Measurements from ENCODE around the gene CNTN4. TPM values are rescaled to one million over a fixed set of nuclear protein-coding genes. Genes with fewer than 3 reads are reported as not detected.

Gene CNTN4
- total and polyA plus RNA-seq, 4 donors: 1.5 to 30.7 (median 5.7) TPM

DNA sequence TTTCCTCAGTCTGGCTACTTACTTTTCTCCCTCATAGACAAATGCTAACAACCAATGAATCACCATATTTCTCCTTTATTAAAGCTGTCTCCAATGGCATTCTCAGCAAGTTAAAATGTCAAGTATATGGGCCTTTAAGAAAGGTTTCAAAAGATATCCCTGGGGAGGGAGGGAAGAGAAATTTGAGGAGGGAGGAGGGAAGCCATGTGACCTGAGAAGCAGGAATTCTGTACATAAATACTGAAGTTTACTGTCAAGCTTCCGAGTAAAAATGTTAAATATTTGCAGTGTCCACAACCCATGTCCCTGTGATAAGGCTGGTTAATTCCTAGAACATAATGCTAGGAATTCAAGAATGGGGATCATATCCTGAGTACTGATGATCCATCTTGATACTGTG lies 175.9 kb downstream of the CNTN4 start:
- 33 to 46% methylated on average over 1 of the region's 1 CpG for WGBS, 2 donors
- H3K36me3 ChIP-seq (ENCODE audit: control insufficient read depth in 4 of 4, insufficient read depth in 4 of 4, low read length in 4 of 4): no peaks in the 10 kb centered on the region
- ATAC-seq (ENCODE audit: insufficient read depth, low FRiP score): no peak

DNA sequence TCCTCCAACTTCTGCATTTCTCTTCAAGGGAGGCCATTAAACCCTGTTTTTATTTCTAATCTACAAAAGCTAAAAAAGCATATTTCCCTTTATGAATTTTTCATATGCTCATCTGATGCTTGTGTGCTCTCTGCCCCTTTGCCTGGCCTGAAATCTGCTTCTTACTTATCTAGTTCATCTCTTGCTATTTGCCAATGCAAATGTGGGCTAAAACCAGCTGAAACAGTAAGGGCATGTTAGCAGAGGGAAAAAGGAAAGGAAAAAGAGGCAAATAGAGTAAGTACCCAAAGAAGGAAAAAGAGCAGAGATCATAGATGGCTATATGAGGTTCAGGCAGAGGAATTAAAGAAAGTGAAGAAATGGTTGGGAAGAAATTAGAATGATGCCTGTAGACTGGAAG lies 185.2 kb downstream of the CNTN4 start:
- Histone ChIP-seq H3K27ac (ENCODE audit: low read depth in 1 of 2, low read length in 1 of 2) (no peak overlapping the region), H3K27me3 (ENCODE audit: control insufficient read depth in 3 of 3, insufficient read depth in 3 of 3, low read length in 2 of 3) (no peaks in the 10 kb centered on the region), H3K9ac (ENCODE audit: insufficient read depth in 1 of 2, low read length in 2 of 2) (no peak overlapping the region), H3K36me3 (ENCODE audit: control insufficient read depth in 4 of 4, insufficient read depth in 4 of 4, low read length in 4 of 4) (no peaks in the 10 kb centered on the region), H3K4me3 (no peak overlapping the region), H3K4me1 (ENCODE audit: control insufficient read depth in 5 of 5, insufficient read depth in 5 of 5, low read length in 5 of 5) (no peaks in the 10 kb centered on the region), H3K9me3 (ENCODE audit: control insufficient read depth in 4 of 4, insufficient read depth in 3 of 4, low read length in 3 of 4) (no peaks in the 10 kb centered on the region)
- DNase-seq: no peak
- TF ChIP-seq, protein P1, sequence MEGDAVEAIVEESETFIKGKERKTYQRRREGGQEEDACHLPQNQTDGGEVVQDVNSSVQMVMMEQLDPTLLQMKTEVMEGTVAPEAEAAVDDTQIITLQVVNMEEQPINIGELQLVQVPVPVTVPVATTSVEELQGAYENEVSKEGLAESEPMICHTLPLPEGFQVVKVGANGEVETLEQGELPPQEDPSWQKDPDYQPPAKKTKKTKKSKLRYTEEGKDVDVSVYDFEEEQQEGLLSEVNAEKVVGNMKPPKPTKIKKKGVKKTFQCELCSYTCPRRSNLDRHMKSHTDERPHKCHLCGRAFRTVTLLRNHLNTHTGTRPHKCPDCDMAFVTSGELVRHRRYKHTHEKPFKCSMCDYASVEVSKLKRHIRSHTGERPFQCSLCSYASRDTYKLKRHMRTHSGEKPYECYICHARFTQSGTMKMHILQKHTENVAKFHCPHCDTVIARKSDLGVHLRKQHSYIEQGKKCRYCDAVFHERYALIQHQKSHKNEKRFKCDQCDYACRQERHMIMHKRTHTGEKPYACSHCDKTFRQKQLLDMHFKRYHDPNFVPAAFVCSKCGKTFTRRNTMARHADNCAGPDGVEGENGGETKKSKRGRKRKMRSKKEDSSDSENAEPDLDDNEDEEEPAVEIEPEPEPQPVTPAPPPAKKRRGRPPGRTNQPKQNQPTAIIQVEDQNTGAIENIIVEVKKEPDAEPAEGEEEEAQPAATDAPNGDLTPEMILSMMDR (IDR thresholded peaks at IDR 0.05; ENCODE audit: control extremely low read depth, extremely low read depth): no peak
- ATAC-seq (ENCODE audit: insufficient read depth, low FRiP score): no peak

More for the DNA sequence above, 175.9 kb downstream of the CNTN4 start:
- no peak for DNase-seq
- no peak overlapping the region for H3K9ac ChIP-seq (ENCODE audit: insufficient read depth in 1 of 2, low read length in 2 of 2)
- H3K4me1 ChIP-seq (ENCODE audit: control insufficient read depth in 5 of 5, insufficient read depth in 5 of 5, low read length in 5 of 5): no peaks in the 10 kb centered on the region
- H3K9me3 ChIP-seq (ENCODE audit: control insufficient read depth in 4 of 4, insufficient read depth in 3 of 4, low read length in 3 of 4): no peaks in the 10 kb centered on the region
- H3K27me3 ChIP-seq (ENCODE audit: control insufficient read depth in 3 of 3, insufficient read depth in 3 of 3, low read length in 2 of 3): no peaks in the 10 kb centered on the region
- TF ChIP-seq, protein P1 (IDR thresholded peaks at IDR 0.05; ENCODE audit: control extremely low read depth, extremely low read depth): no peak
- no peak overlapping the region for H3K4me3 ChIP-seq
- H3K27ac ChIP-seq (ENCODE audit: low read depth in 1 of 2, low read length in 1 of 2): no peak overlapping the region

DNA sequence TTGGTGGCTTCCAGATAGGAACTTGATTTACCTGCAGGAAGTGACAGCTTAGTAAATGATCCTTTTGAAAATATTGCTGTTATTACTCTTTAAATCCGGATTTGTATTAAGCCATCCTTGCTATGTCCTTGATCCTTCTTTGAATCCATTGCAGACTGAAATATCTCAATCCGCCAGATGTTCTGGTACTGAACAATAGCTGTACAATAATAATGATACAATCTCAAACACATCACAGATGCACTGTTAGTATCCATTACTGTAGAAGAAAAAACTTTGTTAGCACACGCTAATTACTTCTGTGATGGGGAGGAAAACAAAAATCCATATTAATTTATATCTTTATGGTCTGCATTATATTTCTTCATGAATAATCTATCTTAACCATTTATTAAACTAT lies 202.3 kb downstream of the CNTN4 start:
- DNase-seq (no peak), ATAC-seq (ENCODE audit: insufficient read depth, low FRiP score) (no peak)
- Histone ChIP-seq H3K4me3 (no peak overlapping the region), H3K36me3 (ENCODE audit: control insufficient read depth in 4 of 4, insufficient read depth in 4 of 4, low read length in 4 of 4) (no peaks in the 10 kb centered on the region), H3K27me3 (ENCODE audit: control insufficient read depth in 3 of 3, insufficient read depth in 3 of 3, low read length in 2 of 3) (no peaks in the 10 kb centered on the region), H3K27ac (ENCODE audit: low read depth in 1 of 2, low read length in 1 of 2) (no peak overlapping the region), H3K9ac (ENCODE audit: insufficient read depth in 1 of 2, low read length in 2 of 2) (no peak overlapping the region), H3K9me3 (ENCODE audit: control insufficient read depth in 4 of 4, insufficient read depth in 3 of 4, low read length in 3 of 4) (no peaks in the 10 kb centered on the region), H3K4me1 (ENCODE audit: control insufficient read depth in 5 of 5, insufficient read depth in 5 of 5, low read length in 5 of 5) (no peaks in the 10 kb centered on the region)
- WGBS, 2 donors: 88 to 90% methylated on average over 3 of the region's 3 CpGs
- TF ChIP-seq, protein P1 (IDR thresholded peaks at IDR 0.05; ENCODE audit: control extremely low read depth, extremely low read depth): no peak

- no peak for DNase-seq
- Histone ChIP-seq H3K36me3 (ENCODE audit: control insufficient read depth in 4 of 4, insufficient read depth in 4 of 4, low read length in 4 of 4) (no peaks in the 10 kb centered on the region), H3K4me3 (no peak overlapping the region), H3K9me3 (ENCODE audit: control insufficient read depth in 4 of 4, insufficient read depth in 3 of 4, low read length in 3 of 4) (no peaks in the 10 kb centered on the region), H3K9ac (ENCODE audit: insufficient read depth in 1 of 2, low read length in 2 of 2) (no peak overlapping the region), H3K4me1 (ENCODE audit: control insufficient read depth in 5 of 5, insufficient read depth in 5 of 5, low read length in 5 of 5) (no peaks in the 10 kb centered on the region), H3K27me3 (ENCODE audit: control insufficient read depth in 3 of 3, insufficient read depth in 3 of 3, low read length in 2 of 3) (no peaks in the 10 kb centered on the region), H3K27ac (ENCODE audit: low read depth in 1 of 2, low read length in 1 of 2) (no peak overlapping the region)
- TF ChIP-seq, protein P1 (IDR thresholded peaks at IDR 0.05; ENCODE audit: control extremely low read depth, extremely low read depth): no peak
- ATAC-seq (ENCODE audit: insufficient read depth, low FRiP score): no peak
- 81 to 87% methylated on average over 1 of the region's 1 CpG for WGBS, 2 donors
These were observed 202.7 kb downstream of the CNTN4 start for GRCh38 chr3:2301361-2301760.
